Activated CD4-positive, alpha-beta T cell treated with anti-CD3 and anti-CD28 coated beads, Interleukin-2, amount 10 ng/mL, durations not matched to agents 24 days and 14 days (primary cell): Measurements from ENCODE around the gene VPS13D. TPM values are rescaled to one million over a fixed set of nuclear protein-coding genes. Genes with fewer than 3 reads are reported as not detected.

Source experiments
- DNase-seq: peaks from one replicate; pipeline ENCODE4 v3.0.0; 2022
- H3K27ac Mint-ChIP-seq: one replicate; pipeline ENCODE4 v1.8.0; 2022; ENCODE audit warnings: mild to moderate bottlenecking, mixed read lengths
- H3K27me3 Mint-ChIP-seq: one replicate; pipeline ENCODE4 v1.8.0; 2022; ENCODE audit warnings: mixed read lengths
- H3K36me3 Mint-ChIP-seq: one replicate; pipeline ENCODE4 v1.8.0; 2022; ENCODE audit warnings: low read depth, mild to moderate bottlenecking, mixed read lengths
- H3K4me1 Mint-ChIP-seq: one replicate; pipeline ENCODE4 v1.8.0; 2021; ENCODE audit warnings: mixed read lengths
- H3K4me3 Mint-ChIP-seq: one replicate; pipeline ENCODE4 v1.8.0; 2022; ENCODE audit warnings: mild to moderate bottlenecking, moderate library complexity, mixed read lengths
- H3K9me3 Mint-ChIP-seq: one replicate; pipeline ENCODE4 v1.8.0; 2021; ENCODE audit warnings: mixed read lengths
- intact Hi-C: fragments of 100-400 bp; cut with micrococcal nuclease; formaldehyde crosslinking; loops from one replicate; pipeline ENCODE4 v1.15.1; 2023
- total RNA-seq: library from RNA; stranded (reverse); gene quantifications from 2 replicates; pipeline ENCODE4 v1.2.3, GENCODE V29; 2022

VPS13D gene
- total RNA-seq, 1 donor from 2014 or later = 30.8 TPM

- no peaks in the 10 kb centered on the region for H3K4me1 Mint-ChIP-seq
- intact Hi-C loops = loop anchor here (1.0 to 2.0 kb wide), 2 partner anchors 348 to 386 kb away; no protein-coding TSS in a partner anchor
- DNase-seq = no peak
- H3K4me3 Mint-ChIP-seq = no peak overlapping the region
- no peak overlapping the region for H3K27ac Mint-ChIP-seq
- peaks cover 53% of the 10 kb centered on the region for H3K36me3 Mint-ChIP-seq
- H3K9me3 Mint-ChIP-seq = no peaks in the 10 kb centered on the region
- H3K27me3 Mint-ChIP-seq = no peaks in the 10 kb centered on the region
Measured at GRCh38 chr1:12272770-12273169, 42.9 kb downstream of the VPS13D start.

- Mint-ChIP-seq H3K4me1 (peaks cover 1% of the 10 kb centered on the region), H3K27ac (no peak overlapping the region), H3K4me3 (no peak overlapping the region), H3K36me3 (peaks cover 59% of the 10 kb centered on the region), H3K27me3 (no peaks in the 10 kb centered on the region), H3K9me3 (no peaks in the 10 kb centered on the region)
- intact Hi-C loops = no loop called here
- peak; percentile 79 for DNase-seq
Measured at GRCh38 chr1:12275370-12275769, 45.5 kb downstream of the VPS13D start.

- Mint-ChIP-seq H3K36me3 (peaks cover 56% of the 10 kb centered on the region), H3K9me3 (no peaks in the 10 kb centered on the region), H3K4me3 (no peak overlapping the region), H3K27me3 (no peaks in the 10 kb centered on the region), H3K4me1 (peaks cover 1% of the 10 kb centered on the region), H3K27ac (no peak overlapping the region)
- intact Hi-C loops = no loop called here
- no peak for DNase-seq
Measured at GRCh38 chr1:12276225-12276624, 46.4 kb downstream of the VPS13D start.

GRCh38 chr1:12279003-12279402 lies 49.2 kb downstream of the VPS13D start:
- peaks cover 61% of the 10 kb centered on the region for H3K36me3 Mint-ChIP-seq
- H3K9me3 Mint-ChIP-seq = no peaks in the 10 kb centered on the region
- H3K4me1 Mint-ChIP-seq = peaks cover 1% of the 10 kb centered on the region
- intact Hi-C loops = no loop called here
- no peak overlapping the region for H3K4me3 Mint-ChIP-seq
- no peak overlapping the region for H3K27ac Mint-ChIP-seq
- no peak for DNase-seq
- H3K27me3 Mint-ChIP-seq = no peaks in the 10 kb centered on the region

GRCh38 chr1:12279728-12280464 lies 50.1 kb downstream of the VPS13D start:
- Mint-ChIP-seq H3K4me3 (no peak overlapping the region), H3K9me3 (no peaks in the 10 kb centered on the region), H3K27ac (no peak overlapping the region), H3K27me3 (no peaks in the 10 kb centered on the region), H3K4me1 (peaks cover 1% of the 10 kb centered on the region), H3K36me3 (peaks cover 64% of the 10 kb centered on the region)
- DNase-seq = no peak
- intact Hi-C loops = no loop called here

- intact Hi-C loops = no loop called here
Measured at GRCh38 chr1:12282142-12282541, 52.3 kb downstream of the VPS13D start.

GRCh38 chr1:12284486-12284885 lies 54.7 kb downstream of the VPS13D start:
- DNase-seq = no peak
- H3K27ac Mint-ChIP-seq = no peak overlapping the region
- peaks cover 46% of the 10 kb centered on the region for H3K36me3 Mint-ChIP-seq
- intact Hi-C loops = no loop called here
- H3K4me1 Mint-ChIP-seq = peaks cover 3% of the 10 kb centered on the region
- no peak overlapping the region for H3K4me3 Mint-ChIP-seq
- no peaks in the 10 kb centered on the region for H3K9me3 Mint-ChIP-seq
- H3K27me3 Mint-ChIP-seq = no peaks in the 10 kb centered on the region

More at GRCh38 chr1:12282142-12282541, 52.3 kb downstream of the VPS13D start:
- no peaks in the 10 kb centered on the region for H3K9me3 Mint-ChIP-seq
- no peaks in the 10 kb centered on the region for H3K27me3 Mint-ChIP-seq
- H3K36me3 Mint-ChIP-seq = peaks cover 57% of the 10 kb centered on the region
- peaks cover 3% of the 10 kb centered on the region for H3K4me1 Mint-ChIP-seq
- no peak overlapping the region for H3K4me3 Mint-ChIP-seq
- no peak overlapping the region for H3K27ac Mint-ChIP-seq
- no peak for DNase-seq

GRCh38 chr1:12285496-12286143 lies 55.8 kb downstream of the VPS13D start:
- no peak overlapping the region for H3K4me3 Mint-ChIP-seq
- peaks cover 44% of the 10 kb centered on the region for H3K36me3 Mint-ChIP-seq
- peaks cover 3% of the 10 kb centered on the region for H3K4me1 Mint-ChIP-seq
- no peaks in the 10 kb centered on the region for H3K27me3 Mint-ChIP-seq
- intact Hi-C loops = no loop called here
- no peak overlapping the region for H3K27ac Mint-ChIP-seq
- H3K9me3 Mint-ChIP-seq = no peaks in the 10 kb centered on the region
- DNase-seq = no peak

- H3K36me3 Mint-ChIP-seq = peaks cover 42% of the 10 kb centered on the region
Measured at GRCh38 chr1:12287869-12288268, 58.0 kb downstream of the VPS13D start.

GRCh38 chr1:12290828-12291227 lies 61.0 kb downstream of the VPS13D start:
- Mint-ChIP-seq H3K4me3 (no peak overlapping the region), H3K4me1 (peaks cover 9% of the 10 kb centered on the region), H3K27ac (no peak overlapping the region), H3K36me3 (peaks cover 43% of the 10 kb centered on the region), H3K27me3 (no peaks in the 10 kb centered on the region), H3K9me3 (no peaks in the 10 kb centered on the region)
- intact Hi-C loops = no loop called here
- DNase-seq = no peak

More at GRCh38 chr1:12287869-12288268, 58.0 kb downstream of the VPS13D start:
- intact Hi-C loops = no loop called here
- Mint-ChIP-seq H3K27ac (no peak overlapping the region), H3K4me1 (peaks cover 3% of the 10 kb centered on the region), H3K9me3 (no peaks in the 10 kb centered on the region), H3K27me3 (no peaks in the 10 kb centered on the region), H3K4me3 (no peak overlapping the region)
- no peak for DNase-seq

GRCh38 chr1:12293416-12293815 lies 63.6 kb downstream of the VPS13D start:
- peaks cover 37% of the 10 kb centered on the region for H3K36me3 Mint-ChIP-seq
- no peaks in the 10 kb centered on the region for H3K27me3 Mint-ChIP-seq
- intact Hi-C loops = no loop called here
- H3K4me1 Mint-ChIP-seq = peaks cover 23% of the 10 kb centered on the region
- H3K9me3 Mint-ChIP-seq = no peaks in the 10 kb centered on the region
- H3K4me3 Mint-ChIP-seq = no peak overlapping the region
- no peak for DNase-seq
- H3K27ac Mint-ChIP-seq = no peak overlapping the region

GRCh38 chr1:12294076-12294475 lies 64.2 kb downstream of the VPS13D start:
- peaks cover 26% of the 10 kb centered on the region for H3K4me1 Mint-ChIP-seq
- no peak overlapping the region for H3K27ac Mint-ChIP-seq
- no peaks in the 10 kb centered on the region for H3K9me3 Mint-ChIP-seq
- H3K36me3 Mint-ChIP-seq = peaks cover 40% of the 10 kb centered on the region
- DNase-seq = no peak
- H3K4me3 Mint-ChIP-seq = no peak overlapping the region
- intact Hi-C loops = no loop called here
- H3K27me3 Mint-ChIP-seq = no peaks in the 10 kb centered on the region

- no peak for DNase-seq
- no peak overlapping the region for H3K4me3 Mint-ChIP-seq
- peaks cover 47% of the 10 kb centered on the region for H3K36me3 Mint-ChIP-seq
- no peaks in the 10 kb centered on the region for H3K27me3 Mint-ChIP-seq
- H3K4me1 Mint-ChIP-seq = peaks cover 26% of the 10 kb centered on the region
- peak overlapping the region; percentile 49 for H3K27ac Mint-ChIP-seq
- no peaks in the 10 kb centered on the region for H3K9me3 Mint-ChIP-seq
- intact Hi-C loops = loop anchor here (1.0 to 5.0 kb wide), 7 partner anchors 49 to 323 kb away; no protein-coding TSS in a partner anchor
Measured at GRCh38 chr1:12296016-12296415, 66.2 kb downstream of the VPS13D start.

- Mint-ChIP-seq H3K4me3 (peak overlapping the region; percentile 33), H3K4me1 (peaks cover 26% of the 10 kb centered on the region), H3K27ac (peak overlapping the region; percentile 69), H3K9me3 (no peaks in the 10 kb centered on the region), H3K36me3 (peaks cover 46% of the 10 kb centered on the region), H3K27me3 (no peaks in the 10 kb centered on the region)
- intact Hi-C loops = loop anchor here (1.0 to 5.0 kb wide), 7 partner anchors 48 to 323 kb away; no protein-coding TSS in a partner anchor
- DNase-seq = no peak
Measured at GRCh38 chr1:12296623-12297022, 66.8 kb downstream of the VPS13D start.
